Endothelial cell of umbilical vein (primary cell): ENCODE data around the gene MANEAL.

Source experiments
- CTCF ChIP-seq, 2 donors: IDR thresholded peaks; 1 replicate in 1 of 2; 2 replicates in 1 of 2; pipeline ENCODE4 v1.5.1; 2011; ENCODE audit warnings: low read length in 2 of 2, mild to moderate bottlenecking in 2 of 2, moderate library complexity in 2 of 2, control low read depth in 1 of 2, inconsistent platforms in 1 of 2, low read depth in 1 of 2; ENCODE audit not compliant: insufficient read depth in 1 of 2; ENCODE audit errors: extremely low read depth in 1 of 2
- EZH2 ChIP-seq: IDR thresholded peaks from 2 replicates; pipeline ENCODE4 v1.6.1; 2012; ENCODE audit warnings: borderline replicate concordance, low read depth, mild to moderate bottlenecking, moderate library complexity, low read length, inconsistent platforms; ENCODE audit not compliant: severe bottlenecking
- FOS ChIP-seq: IDR thresholded peaks from 2 replicates; pipeline ENCODE4 v1.6.1; 2011; ENCODE audit warnings: mild to moderate bottlenecking, low read length, moderate library complexity, borderline replicate concordance; ENCODE audit not compliant: insufficient read depth
- JUN ChIP-seq: IDR thresholded peaks from 2 replicates; pipeline ENCODE4 v1.6.1; 2011; ENCODE audit warnings: borderline replicate concordance, low read depth; ENCODE audit not compliant: insufficient read length, insufficient read depth
- MYC ChIP-seq: IDR thresholded peaks from one replicate; pipeline ENCODE4 v1.6.1; 2011; ENCODE audit warnings: mild to moderate bottlenecking, low read depth, low read length
- POLR2A ChIP-seq: IDR thresholded peaks from 2 replicates; pipeline ENCODE4 v1.6.1; 2012; ENCODE audit warnings: low read depth, mild to moderate bottlenecking, control low read depth, low read length
- POLR2AphosphoS5 ChIP-seq: IDR thresholded peaks from 2 replicates; pipeline ENCODE4 v1.6.1; 2012; ENCODE audit warnings: low read depth, mild to moderate bottlenecking, control low read depth, low read length, moderate library complexity; ENCODE audit not compliant: insufficient read depth
- TF ChIP-seq, protein P1 (sequence below): IDR thresholded peaks from 2 replicates; pipeline ENCODE4 v1.6.1; 2011; ENCODE audit not compliant: insufficient read depth, insufficient read length

GRCh38 chr1:37752213-37752582 lies 41.4 kb upstream of the MANEAL start:
- no peak for TF ChIP-seq POLR2AphosphoS5
- no peak for TF ChIP-seq CTCF (IDR thresholded peaks at IDR 0.05; ENCODE audit: extremely low read depth in 1 of 2, insufficient read depth in 1 of 2, low read depth in 1 of 2, low read length in 2 of 2)
- TF ChIP-seq, protein P1, sequence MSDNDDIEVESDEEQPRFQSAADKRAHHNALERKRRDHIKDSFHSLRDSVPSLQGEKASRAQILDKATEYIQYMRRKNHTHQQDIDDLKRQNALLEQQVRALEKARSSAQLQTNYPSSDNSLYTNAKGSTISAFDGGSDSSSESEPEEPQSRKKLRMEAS, result no peak
- TF ChIP-seq EZH2, result peak; percentile 24
- TF ChIP-seq FOS, result no peak
- TF ChIP-seq POLR2A, result no peak
- no peak for TF ChIP-seq JUN
- no peak for TF ChIP-seq MYC
